Stimulated activated CD4-positive, alpha-beta T cell treated with anti-CD3 and anti-CD28 coated beads, Interleukin-2, amount 100 ng/mL, for 24 hours (primary cell): Measurements from ENCODE around the gene ATP6AP1.
A peak's percentile ranks its signal among the peaks of the same experiment; 100 is the strongest.

Source experiments
- DNase-seq, 2 donors: peaks; one replicate each; pipeline ENCODE4 v3.0.0-alpha.2; 2020

Gene ATP6AP1

DNA sequence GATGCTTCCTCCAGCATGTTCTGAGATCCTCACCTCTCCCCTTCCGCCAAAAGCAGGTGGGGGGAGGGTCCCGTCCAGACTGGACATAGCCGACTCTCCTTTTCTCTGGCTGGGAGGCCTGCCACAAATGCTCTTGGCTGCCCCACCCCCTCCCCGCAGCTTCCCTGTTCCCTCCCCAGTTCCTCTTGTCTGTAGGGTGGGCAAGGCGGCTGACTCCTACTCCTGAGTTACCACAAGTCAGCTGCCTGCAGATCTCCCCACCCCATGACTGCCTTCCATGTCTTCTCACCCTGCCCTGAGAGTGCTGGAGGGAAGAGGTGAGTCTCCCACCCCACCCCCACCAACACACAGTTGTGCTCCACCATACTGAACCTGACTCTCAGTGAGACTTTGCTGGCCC, 2.9 kb downstream of the ATP6AP1 start:
- no peak for DNase-seq

DNA sequence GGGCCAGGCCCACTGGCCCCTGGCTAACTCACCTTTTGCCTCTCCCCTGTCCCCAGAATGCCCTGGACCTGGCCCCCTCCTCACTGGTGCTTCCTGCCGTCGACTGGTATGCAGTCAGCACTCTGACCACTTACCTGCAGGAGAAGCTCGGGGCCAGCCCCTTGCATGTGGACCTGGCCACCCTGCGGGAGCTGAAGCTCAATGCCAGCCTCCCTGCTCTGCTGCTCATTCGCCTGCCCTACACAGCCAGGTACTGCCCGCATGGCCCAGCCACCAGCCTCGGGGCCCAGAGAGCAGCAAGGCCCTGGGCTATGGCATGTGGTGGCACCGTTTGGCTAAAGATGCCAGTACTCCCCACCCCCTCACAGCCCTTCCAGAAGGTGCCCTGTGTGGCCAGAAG, 3.7 kb downstream of the ATP6AP1 start:
- DNase-seq, result no peak

DNA sequence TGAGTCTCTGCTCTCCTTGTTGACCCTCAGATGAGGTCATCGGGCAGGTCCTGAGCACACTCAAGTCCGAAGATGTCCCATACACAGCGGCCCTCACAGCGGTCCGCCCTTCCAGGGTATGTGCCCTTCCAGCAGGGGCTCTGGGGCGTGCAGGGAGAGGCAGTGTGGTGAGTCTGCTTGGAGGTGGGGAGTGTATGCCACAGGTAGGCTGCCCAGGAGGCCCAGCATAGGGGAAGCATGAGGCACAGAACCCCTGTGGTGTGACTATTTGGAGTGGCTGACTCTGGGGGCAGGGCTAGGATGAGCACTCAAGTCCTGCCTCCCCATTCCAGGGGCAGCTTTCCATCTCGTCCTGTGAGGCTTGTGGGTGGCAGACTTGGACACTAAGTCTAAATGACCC, 5.1 kb downstream of the ATP6AP1 start:
- DNase-seq, result no peak

DNA sequence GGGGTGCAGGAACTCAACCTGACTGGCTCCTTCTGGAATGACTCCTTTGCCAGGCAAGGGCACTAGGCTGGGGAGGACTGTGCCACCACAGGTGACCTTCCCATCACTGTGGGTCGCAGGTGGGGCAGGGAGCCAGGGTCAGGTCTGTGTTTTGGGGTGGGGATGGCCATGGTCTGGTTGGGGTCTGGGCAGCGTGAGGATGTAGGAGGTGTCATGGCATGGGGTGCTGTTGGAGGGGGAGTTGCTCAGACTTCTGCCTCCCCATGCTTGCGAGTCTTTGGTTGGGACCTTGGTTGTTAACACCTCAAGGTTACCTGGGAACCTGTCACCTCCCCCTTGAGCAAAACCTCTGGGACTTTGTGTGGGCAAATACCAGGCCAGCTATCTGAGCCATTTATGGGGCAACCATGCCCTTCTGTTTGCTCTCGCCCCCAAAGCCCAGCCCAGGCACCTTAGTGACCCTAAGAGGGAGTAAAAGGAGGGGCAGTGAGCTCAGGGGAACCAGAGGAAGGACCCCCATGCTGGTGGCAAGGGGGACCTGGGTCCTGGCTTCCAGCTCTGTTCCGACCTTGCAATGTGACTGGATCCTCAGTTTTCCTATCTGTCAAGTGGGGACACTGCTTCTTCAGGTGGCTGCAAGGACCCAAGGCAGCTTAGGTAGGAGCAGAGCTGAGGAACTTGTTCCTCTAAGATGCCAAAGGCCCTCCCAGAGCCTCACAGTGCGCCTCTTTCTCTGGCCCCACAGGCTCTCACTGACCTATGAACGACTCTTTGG, 6.1 kb downstream of the ATP6AP1 start:
- no peak for DNase-seq

DNA sequence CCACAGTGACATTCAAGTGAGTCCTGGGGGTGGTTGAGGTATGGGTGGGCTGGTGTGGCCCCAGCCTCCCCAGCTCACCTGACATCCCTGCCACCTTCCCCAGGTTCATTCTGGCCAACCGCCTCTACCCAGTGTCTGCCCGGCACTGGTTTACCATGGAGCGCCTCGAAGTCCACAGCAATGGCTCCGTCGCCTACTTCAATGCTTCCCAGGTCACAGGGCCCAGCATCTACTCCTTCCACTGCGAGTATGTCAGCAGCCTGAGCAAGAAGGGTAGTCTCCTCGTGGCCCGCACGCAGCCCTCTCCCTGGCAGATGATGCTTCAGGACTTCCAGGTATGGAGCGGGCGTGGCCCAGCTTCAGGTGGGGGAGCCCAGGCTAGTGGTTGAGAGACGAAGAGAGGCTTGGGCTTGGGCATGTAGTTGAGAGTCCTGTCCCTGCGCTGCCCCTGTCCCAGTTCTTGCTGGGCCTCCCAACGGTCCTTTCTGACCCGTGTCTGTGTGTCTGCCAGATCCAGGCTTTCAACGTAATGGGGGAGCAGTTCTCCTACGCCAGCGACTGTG, 6.8 kb downstream of the ATP6AP1 start:
- DNase-seq, result no peak

DNA sequence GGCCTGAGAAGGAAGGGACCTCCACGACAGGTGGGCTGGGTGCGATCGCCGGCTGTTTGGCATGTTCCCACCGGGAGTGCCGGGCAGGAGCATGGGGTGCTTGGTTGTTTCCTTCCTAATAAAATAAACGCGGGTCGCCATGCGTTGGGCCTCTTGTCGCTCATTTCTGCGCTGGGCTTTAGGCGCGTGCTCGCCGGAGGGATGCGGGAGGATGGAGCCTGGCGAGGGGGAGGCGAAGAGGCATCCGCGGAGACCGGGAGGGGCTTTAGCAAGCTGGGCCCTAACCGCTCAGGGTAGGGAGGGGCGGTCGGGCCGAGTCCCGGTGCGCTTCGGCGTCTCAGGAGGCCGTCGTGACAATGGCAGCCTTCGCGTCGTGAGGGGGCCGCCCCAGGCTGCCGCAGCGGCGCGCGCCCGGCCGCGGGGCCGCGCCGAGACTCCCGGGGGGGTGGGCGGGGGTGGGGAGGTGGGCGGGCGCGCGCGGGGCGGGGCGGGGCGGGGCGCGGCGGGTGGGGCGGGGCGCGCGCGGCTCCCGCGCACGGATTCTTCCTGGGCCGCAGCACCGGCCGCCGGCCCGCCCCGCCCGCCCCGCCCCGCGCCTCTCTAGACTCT, 8.0 kb downstream of the ATP6AP1 start:
- DNase-seq, result peak; percentile 49 to 53

DNA sequence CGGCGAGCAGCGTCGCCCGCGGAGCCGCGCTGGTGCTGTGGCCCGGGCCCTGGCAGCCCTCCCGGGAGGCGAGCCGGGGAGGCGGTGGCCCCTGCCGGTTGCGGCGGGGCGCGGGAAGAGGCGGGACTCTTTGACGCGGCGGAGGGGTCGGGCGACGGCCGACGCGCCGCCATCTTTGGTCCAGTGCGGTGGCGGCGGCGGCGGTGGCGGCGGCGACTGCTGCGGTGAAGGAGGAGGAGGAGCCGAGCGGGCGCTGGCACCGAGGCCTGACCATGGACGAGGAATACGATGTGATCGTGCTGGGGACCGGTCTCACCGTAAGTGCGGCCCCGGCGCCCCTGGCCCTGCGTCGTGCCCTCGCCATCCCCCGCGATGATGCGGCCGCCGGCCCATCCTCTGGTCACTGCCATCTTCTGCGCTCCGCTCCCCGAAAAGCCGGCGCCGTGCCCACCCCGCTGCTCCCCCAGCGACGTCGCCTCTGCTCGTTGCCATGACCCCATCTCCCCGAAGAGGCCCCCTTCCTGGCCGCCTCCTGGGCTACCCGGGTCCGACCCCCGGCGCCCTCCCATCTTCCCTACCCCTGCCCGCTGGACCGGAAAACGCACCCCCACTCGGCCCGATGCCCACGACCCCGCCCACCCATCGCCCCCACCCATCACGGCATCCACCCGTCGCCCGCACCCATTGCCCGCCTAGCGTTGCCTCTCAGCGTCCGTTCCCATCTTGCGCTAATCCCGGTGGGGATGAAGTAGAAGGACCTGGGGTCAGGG, 8.7 kb downstream of the ATP6AP1 start, which contains the start of gene GDI1:
GDI1 (plus strand) TSS at position 172 of the 770 bp plus-strand sequence; CDS start at position 273, 101 bp downstream.
- peak; percentile 60 to 66 for DNase-seq

DNA sequence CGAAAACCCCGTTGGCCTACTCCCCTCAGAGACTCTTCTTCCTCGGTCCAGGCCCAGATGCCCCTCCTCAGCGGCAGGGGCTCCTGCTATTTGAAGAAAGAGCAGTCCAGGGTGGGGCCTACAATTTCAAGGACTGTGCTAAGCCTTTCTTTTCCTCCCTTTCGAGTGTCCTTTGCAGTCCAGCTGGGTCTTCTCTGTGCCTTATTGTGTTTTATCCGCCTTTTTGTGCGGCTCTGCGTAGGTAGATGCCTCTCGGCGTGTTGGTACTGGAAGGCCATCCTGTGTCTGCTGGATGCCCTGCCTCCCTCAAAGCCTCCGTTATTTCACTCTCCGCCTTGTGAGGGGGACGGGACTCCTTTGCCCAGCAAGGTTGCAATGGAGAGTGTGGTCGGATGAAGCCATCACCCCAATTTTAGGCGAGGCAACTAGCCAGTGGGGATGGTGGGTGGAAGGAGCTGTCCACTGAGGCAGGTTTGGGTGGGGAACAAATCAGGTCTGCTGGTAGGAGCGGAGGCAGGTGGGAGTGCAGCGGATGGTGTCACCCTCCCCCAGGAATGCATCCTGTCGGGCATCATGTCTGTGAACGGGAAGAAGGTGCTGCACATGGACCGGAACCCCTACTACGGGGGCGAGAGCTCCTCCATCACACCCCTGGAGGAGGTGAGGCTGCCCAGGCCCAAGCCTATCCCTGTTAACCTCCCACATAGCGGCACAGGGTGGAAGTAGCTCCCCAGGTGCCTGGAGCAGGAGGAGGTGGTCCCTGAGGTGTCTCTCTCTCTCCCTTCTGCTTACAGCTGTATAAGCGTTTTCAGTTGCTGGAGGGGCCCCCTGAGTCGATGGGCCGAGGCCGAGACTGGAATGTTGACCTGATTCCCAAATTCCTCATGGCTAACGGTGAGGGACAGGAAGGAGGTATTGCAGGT, 9.8 kb downstream of the ATP6AP1 start:
- DNase-seq, result no peak

DNA sequence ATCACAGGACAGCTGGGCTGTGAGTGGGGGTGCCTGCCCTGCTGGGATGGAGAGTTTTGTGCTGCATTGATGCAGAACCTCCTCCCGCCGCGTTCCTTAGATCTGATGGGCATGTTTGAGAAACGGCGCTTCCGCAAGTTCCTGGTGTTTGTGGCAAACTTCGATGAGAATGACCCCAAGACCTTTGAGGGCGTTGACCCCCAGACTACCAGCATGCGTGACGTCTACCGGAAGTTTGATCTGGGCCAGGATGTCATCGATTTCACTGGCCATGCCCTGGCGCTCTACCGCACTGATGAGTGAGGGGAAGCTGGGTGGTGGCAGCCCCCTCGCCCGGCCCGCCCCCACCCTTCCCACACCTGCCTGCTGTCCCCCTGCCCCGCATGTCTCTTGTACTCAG, 11.4 kb downstream of the ATP6AP1 start:
- no peak for DNase-seq

DNA sequence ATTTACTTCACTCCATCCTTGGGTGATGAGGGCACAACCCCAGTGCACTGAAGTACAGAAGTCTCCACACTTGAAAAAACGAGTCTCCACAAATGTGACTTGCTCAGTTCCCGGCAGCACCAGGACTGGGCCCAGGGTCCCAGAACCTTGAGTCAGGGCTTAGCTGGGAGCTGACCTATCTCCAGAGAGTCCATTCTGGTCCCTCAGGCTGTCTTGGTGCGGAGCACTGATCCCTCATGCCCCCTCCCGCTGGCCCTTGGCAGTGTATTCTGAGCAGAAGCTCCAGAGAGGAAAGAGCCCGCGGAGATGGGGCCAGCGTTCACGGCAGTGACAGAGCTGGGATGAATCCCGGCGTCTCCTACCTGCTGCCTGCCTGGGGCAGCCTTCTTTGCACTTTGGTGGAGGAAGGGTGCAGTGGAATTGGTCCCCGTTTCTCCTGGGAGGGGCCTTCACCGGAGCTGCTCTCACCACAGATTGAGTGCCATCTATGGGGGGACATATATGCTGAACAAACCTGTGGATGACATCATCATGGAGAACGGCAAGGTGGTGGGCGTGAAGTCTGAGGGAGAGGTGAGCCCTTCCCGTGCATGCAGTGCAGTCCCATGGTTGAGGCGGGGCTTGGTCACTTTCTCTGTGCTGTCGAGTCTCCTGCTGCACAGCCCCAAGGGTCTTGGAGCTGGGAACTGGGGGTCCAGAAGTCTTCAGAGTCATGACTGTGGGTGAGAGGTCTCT, 12.3 kb downstream of the ATP6AP1 start:
- no peak for DNase-seq

DNA sequence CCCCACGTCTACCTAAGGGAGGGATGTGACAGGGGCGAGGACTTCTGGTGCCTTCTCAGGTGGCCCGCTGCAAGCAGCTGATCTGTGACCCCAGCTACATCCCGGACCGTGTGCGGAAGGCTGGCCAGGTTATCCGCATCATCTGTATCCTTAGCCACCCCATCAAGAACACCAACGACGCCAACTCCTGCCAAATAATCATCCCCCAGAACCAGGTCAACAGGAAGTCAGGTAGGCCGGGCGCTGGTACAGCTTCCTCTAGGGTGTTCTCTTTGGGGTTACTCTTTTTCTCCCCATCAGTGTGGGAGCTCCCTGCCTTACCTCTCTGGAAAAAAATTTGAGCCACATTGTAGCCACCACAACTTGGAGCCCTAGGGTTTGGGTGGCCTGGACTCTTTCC, 13.1 kb downstream of the ATP6AP1 start:
- no peak for DNase-seq

DNA sequence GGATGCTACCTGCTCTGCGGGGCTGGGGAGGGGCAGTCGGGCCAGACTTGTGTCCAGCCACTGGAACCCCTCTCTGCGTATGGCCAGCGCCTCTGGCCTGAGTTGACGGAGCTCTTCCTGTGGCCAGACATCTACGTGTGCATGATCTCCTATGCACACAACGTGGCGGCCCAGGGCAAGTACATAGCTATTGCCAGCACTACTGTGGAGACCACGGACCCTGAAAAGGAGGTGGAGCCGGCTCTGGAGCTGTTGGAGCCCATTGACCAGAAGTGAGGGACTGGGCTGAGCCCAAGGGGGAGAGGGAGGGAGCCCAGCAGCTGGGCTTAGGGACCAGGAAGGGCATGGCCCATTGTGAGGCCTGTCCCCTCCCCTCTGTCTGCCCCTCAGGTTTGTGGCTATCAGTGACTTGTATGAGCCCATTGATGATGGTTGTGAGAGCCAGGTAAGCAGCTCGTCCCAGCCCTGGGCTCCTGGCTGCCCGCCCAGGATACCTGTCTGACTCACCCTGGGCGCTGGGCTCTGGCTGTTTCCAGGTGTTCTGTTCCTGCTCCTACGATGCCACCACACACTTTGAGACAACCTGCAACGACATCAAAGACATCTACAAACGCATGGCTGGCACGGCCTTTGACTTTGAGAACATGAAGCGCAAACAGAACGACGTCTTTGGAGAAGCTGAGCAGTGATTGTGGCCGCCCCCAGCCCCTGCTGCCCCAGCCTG, 13.7 kb downstream of the ATP6AP1 start:
- DNase-seq, result no peak

DNA sequence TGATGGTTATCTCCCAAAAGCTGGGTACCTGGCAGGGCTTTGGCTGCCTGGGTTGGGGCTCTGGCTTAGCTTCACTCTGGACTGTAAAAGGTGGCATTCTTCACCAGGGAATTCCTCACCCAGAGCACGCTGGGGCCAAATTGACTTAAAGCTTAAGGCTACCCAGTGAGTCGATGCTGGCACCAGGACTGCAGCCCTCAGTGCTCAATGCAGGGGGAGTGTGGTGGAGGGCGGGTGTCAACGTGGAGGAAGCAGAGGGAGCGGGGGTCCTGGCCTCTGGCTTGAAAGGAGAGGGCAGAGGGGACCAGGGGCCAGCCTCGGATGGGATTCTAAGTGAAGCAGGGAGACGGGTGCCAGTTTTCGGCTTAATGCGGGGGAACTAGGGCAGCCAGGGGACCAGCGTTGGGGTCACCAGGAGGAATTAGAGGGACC, 15.0 kb downstream of the ATP6AP1 start:
- DNase-seq, result no peak

DNA sequence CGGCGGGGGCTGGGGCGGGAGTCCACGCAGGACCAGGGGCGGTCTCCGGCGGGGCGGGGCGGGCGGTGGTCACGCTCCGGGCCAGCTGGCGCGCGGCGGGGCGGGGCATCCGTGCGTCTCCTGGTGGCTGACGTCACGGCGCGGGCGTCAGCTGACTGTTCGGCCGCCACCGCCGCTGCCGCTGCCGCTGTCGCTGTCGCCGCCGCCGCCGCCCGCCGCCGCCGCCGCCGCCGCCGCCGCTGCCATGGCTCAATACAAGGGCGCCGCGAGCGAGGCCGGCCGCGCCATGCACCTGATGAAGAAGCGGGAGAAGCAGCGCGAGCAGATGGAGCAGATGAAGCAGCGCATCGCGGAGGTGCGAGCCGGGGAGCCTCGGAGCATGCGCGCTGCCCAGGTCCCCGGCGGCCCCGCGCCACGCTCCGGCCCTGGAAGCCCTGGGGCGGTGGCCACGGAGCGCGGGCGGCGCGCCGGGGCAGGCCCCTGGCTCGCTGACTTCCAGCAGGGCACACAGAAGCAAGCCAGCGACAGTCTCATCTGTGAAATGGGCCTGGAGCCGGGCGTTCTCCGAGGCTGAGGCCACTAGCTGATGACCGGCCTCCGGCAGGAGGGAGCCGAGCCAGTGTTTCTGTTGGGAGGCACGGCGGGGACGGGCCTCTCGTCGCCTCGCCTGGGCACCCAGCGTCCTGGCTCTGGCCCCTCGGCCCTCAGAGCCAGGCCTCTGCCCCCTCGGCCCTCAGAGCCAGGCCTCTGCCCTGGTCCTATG, 15.7 kb downstream of the ATP6AP1 start, which contains the start of gene FAM50A:
FAM50A (plus strand) TSS at position 150 of the 763 bp plus-strand sequence; CDS start at position 245, 95 bp downstream.
- peak; percentile 71 to 79 for DNase-seq

DNA sequence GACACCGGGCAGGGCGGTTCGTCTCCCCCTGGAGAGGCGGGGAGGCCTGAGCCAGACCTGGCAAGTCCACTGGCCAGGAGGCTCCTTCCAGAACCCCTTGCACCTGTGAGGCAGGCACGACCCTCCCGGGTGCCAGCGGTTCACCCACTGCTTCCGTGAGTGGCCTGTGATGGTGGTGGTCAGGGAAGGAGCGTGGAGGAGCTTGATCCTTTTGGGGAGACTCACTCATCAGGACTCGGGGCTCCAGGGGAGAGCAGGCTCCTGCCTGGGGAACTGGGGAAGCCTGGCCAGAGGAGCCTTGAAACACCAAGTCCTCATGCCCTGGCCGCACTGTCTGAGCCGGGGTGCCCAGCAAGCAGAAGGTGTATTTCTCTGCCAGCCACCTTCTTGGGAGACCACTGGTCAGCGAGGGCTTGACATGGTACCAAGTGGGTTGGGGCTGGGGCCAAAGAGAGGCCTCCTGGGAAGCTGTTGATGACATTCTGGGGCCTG, 16.3 kb downstream of the ATP6AP1 start:
- DNase-seq, result no peak

DNA sequence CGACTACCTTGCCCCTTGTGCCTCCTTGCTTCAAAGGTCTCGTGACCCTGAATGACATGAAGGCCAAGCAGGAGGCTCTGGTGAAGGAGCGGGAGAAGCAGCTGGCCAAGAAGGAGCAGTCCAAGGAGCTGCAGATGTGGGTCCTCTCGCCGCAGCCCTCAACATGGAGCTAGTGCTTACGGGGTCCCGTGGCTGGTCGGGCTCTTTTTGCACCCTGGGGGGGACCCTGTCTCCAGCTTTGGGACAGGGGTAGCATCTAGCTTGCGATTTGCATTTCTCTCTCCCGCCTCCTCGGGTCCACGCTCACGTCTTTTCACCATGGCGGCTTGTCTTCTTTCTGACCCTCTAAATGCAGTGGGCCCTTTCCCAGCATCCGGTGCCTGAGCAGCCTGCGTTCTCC, 17.3 kb downstream of the ATP6AP1 start:
- DNase-seq, result no peak

DNA sequence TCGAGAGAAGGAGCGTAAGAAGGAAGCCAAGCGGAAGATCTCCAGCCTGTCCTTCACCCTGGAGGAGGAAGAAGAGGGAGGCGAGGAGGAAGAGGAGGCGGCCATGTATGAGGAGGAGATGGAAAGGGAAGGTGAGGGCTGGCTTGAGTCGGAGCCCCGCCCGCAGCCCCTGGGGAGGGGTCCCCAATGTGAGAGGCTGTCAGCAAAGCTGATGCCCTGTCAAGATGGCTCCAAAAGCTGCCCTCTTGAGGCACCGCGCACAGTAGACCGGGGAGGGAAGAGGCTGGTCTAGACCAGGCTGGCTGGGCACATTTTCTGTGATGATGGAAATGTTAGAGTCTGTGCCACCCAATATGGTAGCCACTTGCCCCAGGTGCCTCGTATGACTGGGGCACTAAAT, 18.0 kb downstream of the ATP6AP1 start:
- DNase-seq, result no peak

DNA sequence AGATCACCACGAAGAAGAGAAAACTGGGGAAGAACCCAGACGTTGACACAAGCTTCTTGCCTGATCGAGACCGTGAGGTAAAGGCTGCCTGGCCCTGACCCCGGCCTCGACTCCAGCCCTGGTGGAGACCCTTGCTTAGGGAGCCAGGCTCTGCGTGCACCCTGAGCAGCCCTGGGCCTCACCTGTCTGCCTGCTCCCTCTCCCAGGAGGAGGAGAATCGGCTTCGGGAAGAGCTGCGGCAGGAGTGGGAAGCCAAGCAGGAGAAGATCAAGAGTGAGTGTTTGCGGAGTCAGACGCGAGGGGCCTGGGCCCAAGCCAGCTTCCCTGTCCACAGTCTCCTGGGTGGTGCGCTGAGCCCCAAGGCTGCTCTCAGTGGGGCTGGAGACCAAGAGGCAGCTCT, 20.0 kb downstream of the ATP6AP1 start:
- no peak for DNase-seq

DNA sequence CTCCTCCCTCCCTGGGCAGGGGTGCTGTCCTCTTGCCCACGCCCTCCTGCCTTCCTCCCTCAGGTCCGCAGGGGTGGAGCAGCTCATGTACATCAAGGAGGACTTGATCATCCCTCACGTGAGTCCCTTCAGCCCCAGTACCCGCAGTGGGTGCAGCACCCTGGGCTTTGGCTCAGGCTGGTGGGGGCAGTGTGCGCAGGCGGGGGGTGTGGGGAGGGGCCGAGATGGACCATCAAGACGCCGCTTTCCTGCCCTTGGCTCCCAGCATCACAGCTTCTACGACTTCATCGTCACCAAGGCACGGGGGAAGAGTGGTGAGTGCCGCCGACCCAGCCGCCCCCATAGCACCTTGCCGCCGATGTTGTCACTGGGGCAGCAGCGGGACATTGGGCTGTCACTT, 21.1 kb downstream of the ATP6AP1 start:
- no peak for DNase-seq

DNA sequence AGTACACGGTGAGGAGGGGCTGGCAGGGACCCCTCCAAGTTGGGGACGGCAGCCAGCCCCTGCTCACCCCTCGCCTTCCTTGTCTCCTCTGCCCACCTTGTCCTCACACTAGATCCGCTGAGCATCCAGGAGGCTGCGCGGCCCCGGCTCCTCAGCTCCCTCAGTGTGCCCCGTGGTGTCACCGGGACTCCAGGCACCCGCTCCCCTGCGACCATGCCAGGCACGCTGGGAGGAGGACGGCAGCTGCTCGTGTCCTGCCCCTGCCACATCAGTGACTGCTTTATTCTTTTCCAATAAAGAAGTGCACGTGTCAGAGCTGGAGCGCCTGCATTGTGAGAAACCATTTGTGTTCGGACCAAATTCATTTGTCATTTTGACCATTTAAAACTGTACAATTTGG, 21.8 kb downstream of the ATP6AP1 start:
- no peak for DNase-seq
